ENCODE results near the gene TCOF1. TPM values are rescaled to one million over a fixed set of nuclear protein-coding genes. Genes with fewer than 3 reads are reported as not detected.
A peak's percentile ranks its signal among the peaks of the same experiment; 100 is the strongest.

The TCOF1 gene
- total RNA-seq, 1 donor from 2014 or later: 19.0 TPM

DNA sequence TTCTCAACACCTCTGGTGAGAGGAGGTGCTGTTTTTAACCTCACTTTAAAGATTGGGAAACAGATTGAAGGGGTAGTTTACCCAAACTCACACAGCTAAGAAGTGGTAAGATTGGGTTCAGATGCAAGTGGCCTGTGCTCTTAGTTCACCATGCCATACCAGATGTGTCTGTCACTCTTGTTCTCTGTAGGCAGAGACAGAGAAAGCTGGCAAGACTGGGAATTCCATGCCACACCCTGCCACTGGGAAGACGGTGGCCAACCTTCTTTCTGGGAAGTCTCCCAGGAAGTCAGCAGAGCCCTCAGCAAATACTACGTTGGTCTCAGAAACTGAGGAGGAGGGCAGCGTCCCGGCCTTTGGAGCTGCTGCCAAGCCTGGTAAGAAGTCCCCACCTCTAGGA is 11.0 kb downstream of the TCOF1 start:
- TF ChIP-seq, protein P1, sequence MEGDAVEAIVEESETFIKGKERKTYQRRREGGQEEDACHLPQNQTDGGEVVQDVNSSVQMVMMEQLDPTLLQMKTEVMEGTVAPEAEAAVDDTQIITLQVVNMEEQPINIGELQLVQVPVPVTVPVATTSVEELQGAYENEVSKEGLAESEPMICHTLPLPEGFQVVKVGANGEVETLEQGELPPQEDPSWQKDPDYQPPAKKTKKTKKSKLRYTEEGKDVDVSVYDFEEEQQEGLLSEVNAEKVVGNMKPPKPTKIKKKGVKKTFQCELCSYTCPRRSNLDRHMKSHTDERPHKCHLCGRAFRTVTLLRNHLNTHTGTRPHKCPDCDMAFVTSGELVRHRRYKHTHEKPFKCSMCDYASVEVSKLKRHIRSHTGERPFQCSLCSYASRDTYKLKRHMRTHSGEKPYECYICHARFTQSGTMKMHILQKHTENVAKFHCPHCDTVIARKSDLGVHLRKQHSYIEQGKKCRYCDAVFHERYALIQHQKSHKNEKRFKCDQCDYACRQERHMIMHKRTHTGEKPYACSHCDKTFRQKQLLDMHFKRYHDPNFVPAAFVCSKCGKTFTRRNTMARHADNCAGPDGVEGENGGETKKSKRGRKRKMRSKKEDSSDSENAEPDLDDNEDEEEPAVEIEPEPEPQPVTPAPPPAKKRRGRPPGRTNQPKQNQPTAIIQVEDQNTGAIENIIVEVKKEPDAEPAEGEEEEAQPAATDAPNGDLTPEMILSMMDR (IDR thresholded peaks at IDR 0.05): no peak
- Mint-ChIP-seq H3K27me3 (ENCODE audit: low read depth) (no peaks in the 10 kb centered on the region), H3K4me3 (ENCODE audit: unreplicated experiment) (no peak overlapping the region), H3K36me3 (ENCODE audit: low read depth) (peaks cover 34% of the 10 kb centered on the region), H3K4me1 (ENCODE audit: low read depth) (no peaks in the 10 kb centered on the region), H3K9me3 (ENCODE audit: low read depth) (no peaks in the 10 kb centered on the region), H3K27ac (ENCODE audit: unreplicated experiment) (no peak overlapping the region)
- no peak for DNase-seq (ENCODE audit: low spot score)

DNA sequence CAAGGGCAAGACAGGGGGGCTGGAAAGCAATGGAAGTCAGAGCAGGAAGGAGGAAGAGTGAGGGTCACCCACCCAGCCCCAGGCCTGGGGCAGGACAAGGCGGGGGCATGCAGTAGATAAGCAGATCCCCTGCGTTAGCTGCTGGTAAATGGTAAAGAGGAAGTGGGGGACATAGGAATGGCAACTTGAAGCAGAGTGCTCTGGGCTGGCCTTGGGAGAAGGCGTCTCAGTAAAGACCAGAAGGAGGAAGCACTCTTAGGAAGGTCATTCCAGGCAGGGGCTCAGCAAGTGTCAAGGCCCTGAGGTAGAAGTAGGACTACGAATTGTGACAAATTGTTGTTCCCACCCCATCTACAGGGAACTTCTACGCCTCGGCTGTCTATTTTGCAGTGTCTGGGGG is 15.1 kb downstream of the TCOF1 start:
- Mint-ChIP-seq H3K36me3 (ENCODE audit: low read depth) (peaks cover 38% of the 10 kb centered on the region), H3K27me3 (ENCODE audit: low read depth) (no peaks in the 10 kb centered on the region)
- TF ChIP-seq, protein P1 (IDR thresholded peaks at IDR 0.05): no peak

DNA sequence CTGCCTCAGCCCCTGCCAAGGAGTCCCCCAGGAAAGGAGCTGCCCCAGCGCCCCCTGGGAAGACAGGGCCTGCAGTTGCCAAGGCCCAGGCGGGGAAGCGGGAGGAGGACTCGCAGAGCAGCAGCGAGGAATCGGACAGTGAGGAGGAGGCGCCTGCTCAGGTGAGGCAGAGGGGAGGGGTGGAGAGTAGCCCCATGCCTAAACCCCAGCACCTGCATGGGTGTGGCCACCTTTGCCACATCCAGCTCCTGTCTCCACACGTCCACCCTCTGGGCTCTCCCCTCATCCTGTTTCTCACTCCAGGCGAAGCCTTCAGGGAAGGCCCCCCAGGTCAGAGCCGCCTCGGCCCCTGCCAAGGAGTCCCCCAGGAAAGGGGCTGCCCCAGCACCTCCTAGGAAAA is 17.2 kb downstream of the TCOF1 start:
- H3K36me3 Mint-ChIP-seq (ENCODE audit: low read depth): peaks cover 41% of the 10 kb centered on the region
- DNase-seq (ENCODE audit: low spot score): no peak
- peaks cover 2% of the 10 kb centered on the region for H3K9me3 Mint-ChIP-seq (ENCODE audit: low read depth)
- H3K4me1 Mint-ChIP-seq (ENCODE audit: low read depth): peaks cover 18% of the 10 kb centered on the region
- H3K27me3 Mint-ChIP-seq (ENCODE audit: low read depth): no peaks in the 10 kb centered on the region
- TF ChIP-seq, protein P1 (IDR thresholded peaks at IDR 0.05): no peak
- no peak overlapping the region for H3K27ac Mint-ChIP-seq (ENCODE audit: unreplicated experiment)
- H3K4me3 Mint-ChIP-seq (ENCODE audit: unreplicated experiment): no peak overlapping the region

More for the DNA sequence above, 15.1 kb downstream of the TCOF1 start:
- Mint-ChIP-seq H3K4me3 (ENCODE audit: unreplicated experiment) (no peak overlapping the region), H3K4me1 (ENCODE audit: low read depth) (peaks cover 11% of the 10 kb centered on the region), H3K27ac (ENCODE audit: unreplicated experiment) (no peak overlapping the region), H3K9me3 (ENCODE audit: low read depth) (no peaks in the 10 kb centered on the region)
- DNase-seq (ENCODE audit: low spot score): no peak

DNA sequence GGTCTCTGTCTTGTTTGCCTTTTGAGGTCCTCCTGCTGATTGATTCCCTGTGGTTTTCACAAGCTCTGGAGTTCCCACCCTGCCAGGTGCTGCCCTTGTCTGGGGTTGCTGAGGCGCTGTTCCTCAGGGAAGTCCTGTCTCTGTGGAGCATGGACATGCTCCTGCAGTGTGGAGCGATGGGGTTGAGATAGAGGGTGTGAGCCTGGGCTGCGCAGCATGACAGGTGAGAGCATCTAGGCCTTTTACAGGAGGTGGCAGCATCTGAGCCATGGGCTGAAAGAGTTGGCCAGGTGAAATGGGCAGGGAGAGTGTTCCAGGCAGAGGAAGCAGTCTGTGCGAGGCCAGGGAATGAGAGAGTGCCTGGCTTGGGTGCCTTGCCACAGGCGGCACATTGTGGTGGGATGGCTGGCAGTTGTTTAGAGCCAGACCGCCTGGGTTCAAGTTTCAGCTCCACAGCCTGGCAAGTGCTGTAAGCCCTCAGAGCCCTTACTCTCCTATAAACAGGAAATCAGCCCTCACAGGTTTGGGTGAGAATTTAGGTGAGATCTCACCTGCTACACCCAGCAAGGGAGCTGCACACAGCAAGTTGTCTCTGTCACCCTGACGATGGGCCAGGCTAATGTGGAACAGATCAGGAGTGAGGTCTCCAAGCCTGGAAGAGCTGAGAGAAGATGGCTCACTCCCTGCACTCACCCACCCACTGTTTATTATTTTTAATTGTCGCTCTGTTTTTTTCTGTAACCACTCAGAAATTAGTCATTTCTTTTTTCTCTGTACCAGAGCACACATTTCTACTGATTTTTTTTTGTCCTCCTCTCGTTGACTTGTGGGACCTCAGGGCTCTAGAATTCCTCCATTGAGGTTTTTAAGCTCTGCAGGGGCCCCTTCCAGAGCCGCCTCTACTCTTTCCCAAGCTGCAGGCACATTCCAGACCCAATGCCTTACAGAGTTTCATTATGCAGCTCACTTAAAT is 19.6 kb downstream of the TCOF1 start:
- TF ChIP-seq, protein P1 (IDR thresholded peaks at IDR 0.05): no peak
- Mint-ChIP-seq H3K4me3 (ENCODE audit: unreplicated experiment) (no peak overlapping the region), H3K9me3 (ENCODE audit: low read depth) (peaks cover 2% of the 10 kb centered on the region), H3K27ac (ENCODE audit: unreplicated experiment) (peak overlapping the region; percentile 67), H3K4me1 (ENCODE audit: low read depth) (peaks cover 18% of the 10 kb centered on the region), H3K27me3 (ENCODE audit: low read depth) (no peaks in the 10 kb centered on the region), H3K36me3 (ENCODE audit: low read depth) (peaks cover 40% of the 10 kb centered on the region)
- DNase-seq (ENCODE audit: low spot score): no peak

DNA sequence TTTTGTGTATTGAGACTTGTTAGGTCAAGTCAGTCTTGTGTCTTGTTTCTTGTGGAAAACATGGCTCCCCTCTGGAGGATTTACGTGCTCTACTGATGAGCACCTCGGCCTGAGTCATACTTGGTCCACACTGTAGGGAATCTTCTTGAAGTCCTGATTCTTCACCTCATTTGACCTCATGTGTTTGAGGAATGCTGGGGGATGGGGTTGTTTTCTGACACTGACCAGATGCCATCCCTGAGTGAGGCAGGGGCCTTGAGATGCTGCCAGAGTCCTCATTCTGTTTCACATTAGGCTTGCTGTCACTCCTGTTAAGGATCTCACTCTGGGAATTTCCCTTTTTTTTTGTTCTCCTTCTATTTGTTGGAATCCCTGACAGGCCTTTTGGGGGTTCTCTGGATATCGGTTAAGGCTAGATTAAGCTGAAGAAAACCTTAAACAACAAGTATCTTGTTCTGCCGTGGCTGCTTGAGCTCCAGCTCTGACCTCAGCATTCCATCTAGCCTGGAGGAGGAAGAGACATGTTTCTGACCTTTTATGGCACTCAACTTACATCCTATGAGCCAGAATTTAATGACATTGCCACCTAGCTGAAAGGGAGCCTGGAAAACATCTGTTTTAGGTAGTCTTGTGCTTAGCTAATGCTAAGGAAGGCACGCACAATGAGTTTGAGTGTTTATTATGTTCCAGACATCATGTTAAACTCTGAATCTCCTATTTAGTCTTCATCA is 20.6 kb downstream of the TCOF1 start:
- no peak overlapping the region for H3K4me3 Mint-ChIP-seq (ENCODE audit: unreplicated experiment)
- H3K27ac Mint-ChIP-seq (ENCODE audit: unreplicated experiment): peak overlapping the region; percentile 67
- peaks cover 18% of the 10 kb centered on the region for H3K4me1 Mint-ChIP-seq (ENCODE audit: low read depth)
- H3K36me3 Mint-ChIP-seq (ENCODE audit: low read depth): peaks cover 46% of the 10 kb centered on the region
- no peaks in the 10 kb centered on the region for H3K27me3 Mint-ChIP-seq (ENCODE audit: low read depth)
- DNase-seq (ENCODE audit: low spot score): no peak
- TF ChIP-seq, protein P1 (IDR thresholded peaks at IDR 0.05): no peak
- peaks cover 2% of the 10 kb centered on the region for H3K9me3 Mint-ChIP-seq (ENCODE audit: low read depth)
